Measurements from ENCODE around the gene HNRNPU.
A peak's percentile ranks its signal among the peaks of the same experiment; 100 is the strongest.

HNRNPU gene

DNA sequence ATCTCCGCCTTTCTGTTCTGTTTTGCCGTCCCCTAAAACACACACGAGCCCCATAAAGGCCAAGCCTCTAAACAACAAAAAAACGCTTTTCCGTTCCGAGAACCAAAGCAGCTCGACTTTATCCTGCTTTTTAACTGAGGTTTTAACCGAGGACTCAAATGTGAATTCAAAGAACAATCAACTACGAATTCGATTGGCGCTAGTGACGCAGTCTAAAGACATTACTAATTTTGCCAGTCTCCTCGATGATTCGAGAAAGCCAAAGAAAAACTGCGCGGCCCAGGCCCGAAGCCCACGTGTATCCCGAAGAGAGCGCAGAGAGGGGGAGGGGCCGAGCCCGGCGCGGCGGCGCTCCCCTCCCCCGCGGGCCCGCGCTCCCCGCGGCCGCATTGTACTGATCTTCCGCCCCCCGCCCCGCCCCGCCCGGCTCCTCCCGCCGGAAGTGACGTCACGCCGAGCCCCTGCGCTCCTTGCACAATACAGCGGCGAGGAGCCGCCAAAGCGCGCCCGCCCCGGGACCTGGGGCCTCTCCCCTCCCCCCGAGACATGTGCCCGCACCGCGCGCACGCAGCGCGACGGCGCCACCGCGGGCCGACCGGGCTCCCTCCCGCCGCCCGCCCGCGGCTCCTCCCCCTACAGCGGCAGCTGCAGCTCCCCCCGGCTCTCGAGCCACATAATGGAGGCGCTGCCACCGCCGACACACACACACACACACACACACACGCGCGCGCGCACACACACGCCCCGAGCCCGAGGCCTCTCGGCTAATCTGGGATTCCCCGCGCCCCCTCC, 1.4 kb downstream of the HNRNPU start:
- peak; percentile 93 to 96 for DNase-seq

- DNase-seq, result peak; percentile 7 to 30
Observed at GRCh38 chr1:244862354-244862698, 2.0 kb downstream of the HNRNPU start.

GRCh38 chr1:244861683-244862082, 2.7 kb downstream of the HNRNPU start:
- no peak for DNase-seq

DNA sequence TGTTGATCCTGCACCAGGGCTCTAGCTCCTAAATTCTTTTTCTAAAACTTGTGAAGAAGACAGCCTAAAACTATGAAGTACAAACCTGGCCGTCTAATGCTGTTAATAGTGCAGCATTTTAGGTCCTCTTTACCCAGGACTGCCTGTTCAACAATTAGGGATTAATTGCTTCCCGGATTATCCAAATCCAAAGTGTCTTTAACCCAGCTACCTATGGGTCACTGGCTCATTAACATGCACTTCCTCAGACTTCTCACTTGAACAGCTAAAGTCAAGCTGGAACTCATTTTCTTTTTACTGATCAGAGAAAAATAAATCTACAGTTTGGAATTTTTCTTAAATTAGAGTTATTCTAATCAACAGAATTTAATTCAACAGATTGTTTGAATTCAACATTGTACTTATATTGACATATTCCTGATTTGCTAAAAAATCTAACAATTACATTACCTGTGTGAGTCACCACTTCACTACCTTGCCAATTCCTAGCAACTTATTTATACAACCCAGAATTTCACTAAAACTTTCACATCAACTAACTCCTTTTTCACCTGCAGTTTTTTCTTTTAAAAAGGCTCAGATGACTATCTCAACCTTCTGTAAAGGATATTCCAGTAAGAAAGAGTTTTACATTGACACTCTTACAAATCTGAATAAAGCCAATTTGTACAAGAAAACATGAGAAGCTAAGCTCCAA, 3.3 kb downstream of the HNRNPU start:
- no peak for DNase-seq

GRCh38 chr1:244860078-244860477, 4.3 kb downstream of the HNRNPU start:
- DNase-seq, result no peak

GRCh38 chr1:244858357-244858756, 6.0 kb downstream of the HNRNPU start:
- no peak for DNase-seq

- no peak for DNase-seq
Observed at GRCh38 chr1:244857761-244858160, 6.6 kb downstream of the HNRNPU start.

DNA sequence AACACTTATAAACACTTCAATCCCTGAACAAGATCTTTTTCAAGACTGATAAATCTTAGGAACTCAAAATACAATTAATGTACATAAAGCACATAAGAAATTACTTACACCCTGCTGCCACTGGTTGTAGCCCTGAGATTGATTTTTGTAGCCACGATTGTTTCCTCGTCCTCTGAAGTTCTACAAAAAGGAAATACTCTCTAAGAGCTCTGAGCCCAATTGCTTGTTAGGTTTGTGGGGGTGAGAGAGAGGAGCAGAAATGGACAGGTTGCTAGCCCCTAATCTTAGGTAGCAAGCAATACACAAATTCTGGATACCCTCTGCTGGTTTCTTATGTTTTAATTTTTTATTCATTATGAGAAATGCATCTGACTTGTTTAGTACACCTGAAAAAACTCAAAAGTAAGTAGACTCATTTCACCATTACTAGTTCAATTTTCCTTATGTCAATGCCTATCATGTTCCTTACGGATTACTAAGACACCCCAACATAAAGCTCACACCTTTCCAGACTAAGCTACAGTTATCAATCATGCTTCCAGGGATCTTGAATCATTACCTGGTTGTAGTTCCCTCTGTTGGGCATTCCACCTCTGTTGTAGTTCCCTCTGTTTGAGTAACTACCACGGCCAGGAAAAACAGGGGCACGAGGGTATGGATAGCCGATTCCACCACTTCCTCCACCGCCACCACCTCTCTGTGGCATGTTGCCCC, 9.3 kb downstream of the HNRNPU start:
- no peak for DNase-seq

GRCh38 chr1:244854166-244854565, 10.2 kb downstream of the HNRNPU start:
- DNase-seq, result peak; percentile 35 to 39

DNA sequence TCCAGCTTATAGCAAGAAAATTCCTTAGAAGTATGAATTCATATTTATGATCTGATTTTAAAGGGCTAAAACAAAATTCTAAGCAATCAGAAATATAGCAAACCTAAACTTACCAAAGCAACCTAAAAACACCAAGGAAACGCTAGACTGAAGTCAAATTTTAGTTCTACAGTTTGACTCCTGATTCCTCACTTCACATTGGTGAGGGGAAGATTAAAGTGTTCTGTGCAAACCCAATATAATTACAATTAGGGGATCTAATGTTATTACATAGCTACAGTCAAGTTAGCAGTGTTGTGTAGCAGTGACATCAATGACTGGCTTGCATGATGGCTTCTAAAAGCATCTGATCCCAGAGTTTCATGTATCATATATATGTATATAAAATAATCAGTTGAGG, 11.6 kb downstream of the HNRNPU start:
- DNase-seq, result no peak

GRCh38 chr1:244851546-244852231, 12.7 kb downstream of the HNRNPU start:
- peak in 1 of 2 donors; percentile 2 for DNase-seq

GRCh38 chr1:244850896-244851295, 13.4 kb downstream of the HNRNPU start:
- DNase-seq, result no peak

- DNase-seq, result no peak
Observed at GRCh38 chr1:244850099-244850852, 14.1 kb downstream of the HNRNPU start.

- no peak for DNase-seq
Observed at GRCh38 chr1:244849189-244849866, 15.0 kb downstream of the HNRNPU start.

GRCh38 chr1:244846653-244847052, 17.7 kb downstream of the HNRNPU start:
- no peak for DNase-seq

- DNase-seq, result no peak
Observed at GRCh38 chr1:244844155-244845121, 19.9 kb downstream of the HNRNPU start.

DNA sequence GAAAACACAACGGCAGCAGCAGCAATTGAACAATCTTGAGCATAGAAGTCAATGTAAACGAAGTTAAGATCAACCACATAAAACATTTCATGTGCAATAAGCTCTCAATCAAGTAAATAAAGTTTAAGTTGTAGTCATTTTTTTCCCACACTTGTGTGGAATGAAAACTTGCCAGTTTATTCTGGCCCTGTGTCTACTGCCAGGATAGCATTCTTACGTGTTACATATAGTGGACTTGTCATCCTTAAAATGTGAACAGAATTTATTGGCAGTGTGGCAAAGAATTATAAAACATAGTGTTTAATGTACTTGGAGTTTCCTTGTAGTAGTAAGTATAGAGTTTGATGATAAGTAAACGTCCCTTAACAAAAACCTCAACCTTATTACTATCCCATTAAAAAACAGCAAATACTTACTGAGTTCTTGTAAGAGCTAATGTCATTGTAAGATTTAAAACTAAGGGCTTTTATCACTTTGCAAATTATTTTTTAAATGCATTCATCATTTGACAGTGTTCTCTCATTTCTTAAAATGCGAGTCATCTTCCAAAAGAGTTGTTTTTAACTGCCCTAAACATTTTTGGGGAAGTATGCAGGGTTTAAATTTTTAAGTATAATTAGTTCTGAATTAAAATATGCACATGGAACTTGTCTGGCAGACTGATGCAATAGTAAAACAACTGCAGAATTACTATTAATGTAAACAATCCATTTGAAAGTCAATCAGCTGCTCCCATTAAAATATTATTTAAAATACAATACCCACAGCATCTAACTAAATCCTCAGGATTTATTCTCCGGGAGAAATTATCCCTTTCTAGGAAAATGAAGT, 21.0 kb downstream of the HNRNPU start:
- no peak for DNase-seq

- DNase-seq, result no peak
Observed at GRCh38 chr1:244841273-244841927, 22.9 kb downstream of the HNRNPU start.

Data from inflammatory macrophage (primary cell).